Stimulated activated CD8-positive, alpha-beta memory T cell treated with anti-CD3 and anti-CD28 coated beads, Interleukin-4, amount 100 ng/mL, for 48 hours (primary cell): ENCODE data around the gene GMCL1.
"Not testable (repeated sequence)": the region's sequence is repeated elsewhere in the genome, so short reads cannot be mapped to it uniquely, and the experiment has no call there.

Source experiments
- DNase-seq: peaks from one replicate; pipeline ENCODE4 v3.0.0-alpha.2; 2020

The GMCL1 gene

DNA sequence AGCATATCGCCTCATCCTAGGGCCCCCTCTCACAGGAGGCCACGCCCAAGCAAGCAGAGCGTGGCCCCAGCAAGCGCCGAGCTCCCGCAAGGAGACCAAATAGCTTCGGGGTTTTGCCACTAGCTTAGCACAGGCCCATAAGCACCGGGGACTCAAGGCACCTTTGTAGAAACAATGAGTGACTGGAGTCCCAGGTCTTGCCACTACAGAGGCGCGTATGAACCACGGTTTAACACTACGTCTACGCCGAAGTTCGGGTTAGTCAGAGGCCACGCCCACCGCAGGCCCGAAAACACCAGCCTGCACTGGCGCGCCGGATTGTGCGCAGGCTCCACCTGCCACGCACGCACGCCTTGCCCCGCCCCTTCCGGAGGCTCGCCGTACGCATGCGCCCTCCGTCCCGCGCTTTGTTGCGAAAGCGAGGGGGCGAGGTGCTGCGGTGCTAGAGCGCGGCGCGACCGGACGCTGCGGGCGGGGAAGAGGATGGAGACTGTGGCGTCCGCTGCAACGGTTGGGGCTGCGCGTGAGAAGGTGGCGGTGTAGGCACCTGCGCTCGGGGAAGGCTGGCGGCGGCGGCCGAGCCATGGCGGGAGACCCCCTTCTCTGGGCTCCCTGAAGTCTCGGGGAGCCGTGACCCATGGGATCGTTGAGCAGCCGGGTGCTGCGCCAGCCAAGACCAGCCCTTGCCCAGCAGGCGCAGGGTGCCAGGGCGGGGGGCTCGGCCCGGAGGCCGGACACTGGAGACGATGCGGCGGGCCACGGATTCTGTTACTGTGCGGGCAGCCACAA, at the start of gene GMCL1:
Gene GMCL1, plus strand, starts transcription at position 405 of the 789 bp plus-strand sequence. Its CDS starts 233 bp downstream, at position 638.
- peak; percentile 99 for DNase-seq

- no peak for DNase-seq
These were observed 48.5 kb upstream of the GMCL1 start for GRCh38 chr2:69780921-69781320.

DNA sequence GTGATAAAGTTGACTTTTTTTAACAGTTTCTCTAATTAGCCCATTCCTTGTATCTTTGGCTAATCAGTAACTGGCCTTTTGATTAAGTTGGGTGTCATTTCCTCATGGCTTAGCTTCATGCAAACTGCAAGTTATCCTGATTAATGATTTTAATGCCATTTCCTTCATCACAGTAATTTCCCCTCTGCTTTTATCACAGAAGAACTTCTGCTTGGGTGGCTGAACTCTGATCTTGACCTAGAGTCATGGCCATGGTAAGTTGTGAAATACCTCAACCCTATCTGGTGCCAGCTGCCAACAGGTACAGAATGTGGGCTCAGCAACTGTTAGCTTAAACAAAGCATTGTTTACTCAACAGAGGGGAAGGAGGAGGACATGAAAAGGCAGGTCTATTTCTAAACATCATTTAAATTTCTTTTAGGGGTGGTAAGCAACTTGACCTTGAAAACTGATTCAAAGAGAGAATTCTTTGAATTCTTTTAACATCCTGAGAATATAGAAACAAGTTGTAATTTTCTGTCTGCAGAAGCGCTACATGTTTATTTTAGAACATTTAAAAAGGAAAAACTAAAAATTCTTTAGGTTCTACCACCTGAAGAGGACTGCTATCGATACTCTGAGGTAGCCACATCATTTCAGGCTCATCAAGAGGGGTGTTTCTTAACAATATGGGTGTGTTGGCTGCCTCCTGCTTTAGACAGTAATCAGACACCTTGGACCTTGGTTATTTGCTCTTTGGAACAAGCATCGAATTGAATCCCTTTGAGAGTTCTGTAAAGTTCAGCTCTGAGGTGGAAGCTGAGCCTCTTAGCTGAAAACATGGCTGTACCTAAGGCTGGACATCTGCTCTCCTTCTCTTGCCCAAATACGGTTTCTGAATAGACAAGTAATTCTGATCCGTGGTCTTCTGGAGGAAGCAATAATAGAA, 47.9 kb upstream of the GMCL1 start:
- DNase-seq: no peak

- no peak for DNase-seq
These were observed 45.2 kb upstream of the GMCL1 start for GRCh38 chr2:69784228-69784627.

DNA sequence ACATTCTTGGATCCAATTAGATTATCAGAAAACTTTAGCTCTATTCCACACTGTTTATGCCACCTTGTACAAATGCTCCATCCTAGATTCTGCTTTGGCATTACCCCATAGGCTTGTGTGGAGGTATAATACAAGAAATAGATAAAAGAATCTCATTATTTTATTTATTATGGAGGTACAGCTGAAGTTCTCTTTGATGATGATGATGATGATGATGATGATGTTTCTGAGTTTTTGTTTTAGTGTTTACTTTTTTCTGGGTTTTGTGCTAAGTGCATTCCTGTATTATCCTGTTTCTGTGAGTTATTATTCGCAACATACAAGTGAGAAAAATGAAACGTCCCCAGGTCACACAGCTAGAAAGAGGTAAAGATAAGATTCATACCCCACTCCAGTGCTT, 44.1 kb upstream of the GMCL1 start:
- DNase-seq: no peak

DNA sequence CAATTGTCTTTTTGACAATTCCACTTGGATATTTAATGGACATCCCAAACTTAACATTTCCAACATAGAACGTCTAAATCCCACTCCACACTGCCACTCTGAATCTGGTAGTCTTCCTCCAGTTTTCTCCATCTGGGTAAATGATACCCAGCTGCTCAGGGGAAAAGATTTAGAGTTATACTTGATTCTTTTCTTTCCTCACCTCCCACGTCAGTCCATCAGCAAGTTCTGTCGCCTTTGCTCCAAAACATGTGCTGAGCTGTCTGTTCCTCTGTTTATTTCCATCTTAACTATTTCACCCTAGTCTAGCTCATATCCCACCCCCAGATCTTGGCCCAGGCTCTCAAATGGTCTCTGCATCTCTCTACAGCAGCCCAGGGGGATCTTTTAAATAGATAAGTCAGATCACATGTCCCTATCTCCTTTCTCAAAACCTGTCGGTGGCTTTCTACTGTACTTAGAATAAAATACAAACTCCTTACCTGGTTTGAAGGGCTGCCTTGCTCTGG, 43.4 kb upstream of the GMCL1 start:
- DNase-seq: no peak

- no peak for DNase-seq
These were observed 40.2 kb upstream of the GMCL1 start for GRCh38 chr2:69789175-69789721.

GRCh38 chr2:69789772-69790600, 39.5 kb upstream of the GMCL1 start:
- no peak for DNase-seq

DNA sequence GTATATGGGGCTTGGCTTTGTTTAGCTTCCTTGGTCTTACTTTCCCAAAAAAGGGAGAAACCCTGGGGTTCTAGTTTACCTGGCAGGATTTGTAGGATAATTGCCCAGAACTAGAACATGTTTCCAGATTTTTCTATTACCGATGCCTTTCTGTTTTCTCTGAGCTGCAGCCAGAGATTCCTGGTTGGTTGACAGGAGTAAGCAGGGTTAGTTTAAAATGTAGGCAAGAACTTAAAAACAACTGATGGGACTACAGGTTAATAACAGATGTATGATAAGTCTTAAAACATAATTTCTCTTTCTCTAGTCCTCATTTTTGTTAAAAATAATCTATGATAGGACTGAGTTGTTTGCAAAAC, 38.9 kb upstream of the GMCL1 start:
- DNase-seq: no peak

DNA sequence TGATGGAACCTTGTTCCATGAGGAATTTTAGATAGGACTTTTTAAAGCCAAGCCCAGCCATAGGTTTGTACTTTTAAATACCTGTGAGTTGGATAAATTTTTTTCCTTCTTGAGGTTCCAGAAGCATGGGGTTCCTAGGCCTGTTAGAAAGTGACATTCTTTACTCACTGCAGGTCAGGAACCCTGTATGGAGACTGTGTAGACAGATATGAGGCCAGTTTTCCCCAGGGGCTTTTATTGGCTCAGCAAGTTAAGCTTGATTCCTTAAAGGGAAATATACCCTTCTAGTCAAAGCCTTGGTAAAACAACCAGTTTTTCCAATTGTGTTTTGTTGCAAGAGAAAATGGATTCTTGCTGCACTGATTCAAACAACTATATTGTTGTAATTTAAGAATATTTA, 38.4 kb upstream of the GMCL1 start:
- DNase-seq: no peak

GRCh38 chr2:69796174-69796573, 33.3 kb upstream of the GMCL1 start:
- no peak for DNase-seq

DNA sequence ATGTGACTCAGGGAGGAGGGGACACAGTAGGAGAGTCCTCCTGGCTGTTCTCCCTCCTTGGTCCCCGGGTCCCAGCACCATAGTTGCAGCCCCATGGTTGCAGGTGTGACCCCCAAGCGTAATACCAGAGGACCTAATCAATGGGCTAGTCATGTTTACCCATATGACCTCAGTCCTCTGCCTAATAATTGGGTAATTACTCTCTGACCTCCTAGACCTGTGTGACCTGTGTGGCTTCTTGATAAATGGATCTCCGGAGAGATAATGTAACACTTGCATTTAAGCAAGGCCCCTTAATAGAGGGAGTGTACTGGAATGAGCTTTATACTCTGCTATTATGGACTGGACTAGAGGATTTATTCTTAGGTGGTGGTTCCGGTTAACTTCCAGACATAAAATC, 32.2 kb upstream of the GMCL1 start:
- DNase-seq: no peak

GRCh38 chr2:69797836-69798289, 31.6 kb upstream of the GMCL1 start:
- DNase-seq: no peak

DNA sequence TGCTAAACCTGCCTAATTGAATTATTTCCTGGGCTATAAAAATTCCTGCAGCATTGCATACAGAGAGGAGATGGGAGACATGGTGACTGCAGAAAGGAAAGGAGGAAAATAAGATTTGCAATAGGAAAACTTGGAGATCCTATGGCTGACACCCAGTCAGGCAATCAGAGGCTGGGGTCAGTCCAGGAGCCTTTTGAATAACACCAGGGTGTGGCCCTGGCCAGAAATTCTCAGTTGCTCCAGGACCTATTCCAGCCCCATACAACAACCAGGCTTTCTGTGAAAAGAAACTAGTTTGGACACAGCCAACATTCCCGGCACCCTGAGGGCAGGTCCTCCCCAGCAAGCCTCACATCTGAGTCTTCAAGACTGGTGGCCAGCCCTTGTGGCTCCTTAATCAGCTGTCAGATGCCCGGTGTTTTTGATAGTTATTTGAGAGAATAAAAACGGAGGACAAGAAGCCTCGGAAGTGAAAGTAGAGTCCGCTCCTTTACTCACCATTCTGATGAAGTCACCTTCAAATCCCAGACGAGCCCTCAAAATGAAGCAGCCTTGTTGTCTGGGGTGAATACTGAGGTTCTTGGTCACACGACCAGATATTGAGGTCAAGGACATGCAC, 31.1 kb upstream of the GMCL1 start:
- DNase-seq: no peak

- no peak for DNase-seq
These were observed 30.4 kb upstream of the GMCL1 start for GRCh38 chr2:69798909-69799526.

- DNase-seq: no peak
These were observed 27.6 kb upstream of the GMCL1 start for GRCh38 chr2:69801745-69802290.

GRCh38 chr2:69802781-69803367, 26.6 kb upstream of the GMCL1 start:
- not testable (repeated sequence) for DNase-seq

GRCh38 chr2:69804416-69804815, 25.0 kb upstream of the GMCL1 start:
- DNase-seq: no peak

DNA sequence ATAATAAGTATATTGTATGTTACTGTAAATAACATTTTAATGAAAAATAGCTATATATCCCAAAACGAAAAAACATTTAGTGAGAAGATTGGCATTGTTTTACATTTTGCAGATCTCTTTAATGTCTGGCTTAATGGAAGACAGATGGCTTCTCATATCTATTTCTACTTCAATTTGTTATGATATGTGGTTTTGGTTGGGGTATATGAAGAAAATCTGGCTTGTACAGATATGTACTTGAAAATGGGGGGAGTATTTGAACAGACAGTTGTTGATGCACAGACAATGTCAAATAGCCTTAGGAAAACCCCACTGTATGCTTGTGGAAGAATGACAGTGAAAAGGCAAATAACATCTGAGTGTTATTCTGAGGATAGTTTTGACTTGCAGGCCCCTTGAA, 23.6 kb upstream of the GMCL1 start:
- no peak for DNase-seq

- DNase-seq: no peak
These were observed 21.5 kb upstream of the GMCL1 start for GRCh38 chr2:69807821-69808540.
